ENCODE results near the gene TMX1. TPM values are rescaled to one million over a fixed set of nuclear protein-coding genes. Genes with fewer than 3 reads are reported as not detected.

Gene TMX1
- total and polyA plus RNA-seq, 10 of the 15 experiments (the other 5 are each of a cell fraction or from before 2014, with no cell fraction given) = 29.1 to 152 (median 52.0) TPM

- no peaks in the 10 kb centered on the region for H3K36me3 ChIP-seq (ENCODE audit: control insufficient read depth in 2 of 2, insufficient read depth in 2 of 2, low read length in 1 of 2)
- no peak for DNase-seq (ENCODE audit: low read depth, low spot score)
- H2AFZ ChIP-seq (ENCODE audit: control insufficient read depth, low read depth, low read length) = no peak overlapping the region
- no peak for ATAC-seq
- H3K4me2 ChIP-seq (ENCODE audit: control insufficient read depth, insufficient read depth) = no peak overlapping the region
- H3K27ac ChIP-seq (ENCODE audit: control insufficient read depth, insufficient read depth) = no peak overlapping the region
- BruUV-seq (replicated peaks) = no TSS peak
- ChIA-PET RAD21 (ENCODE audit: unreplicated experiment) (no interaction called here), POLR2A (interaction anchor here (0.7 to 1.2 kb wide), 3 partner anchors 32 to 957 kb away, joined by 3 to 4 read pairs (median 3); no protein-coding TSS in a partner anchor), CTCF (interaction anchor here (0.7 to 1.2 kb wide), 4 partner anchors 42 to 803 kb away, joined by 3 read pairs; no protein-coding TSS in a partner anchor), SMC1A (ENCODE audit: uncharacterized antibody, unreplicated experiment) (interaction anchor here (0.8 kb wide), 1 partner anchor 160 kb away, joined by 3 read pairs; no protein-coding TSS in a partner anchor)
- no peaks in the 10 kb centered on the region for H3K27me3 ChIP-seq (replicated peaks in 1 of 2; ENCODE audit: control insufficient read depth in 2 of 2, insufficient read depth in 2 of 2, low read length in 1 of 2)
- no peak for FAIRE-seq
- H3K4me3 ChIP-seq = no peak overlapping the region
- H3K9ac ChIP-seq (ENCODE audit: control insufficient read depth, insufficient read depth, low read length) = no peak overlapping the region
- no peaks in the 10 kb centered on the region for H3K4me1 ChIP-seq (ENCODE audit: control insufficient read depth, insufficient read depth, low read length)
- TF ChIP-seq FOXM1 (IDR thresholded peaks at IDR 0.05; ENCODE audit: low read depth, low read length) (no peak), CUX1 (IDR thresholded peaks at IDR 0.05; ENCODE audit: insufficient replicate concordance, low read depth, low read length) (no peak), RAD21 (IDR thresholded peaks at IDR 0.05; ENCODE audit: insufficient read depth, low read depth, low read length) (no peak), ZNF207 (IDR thresholded peaks at IDR 0.05; ENCODE audit: borderline replicate concordance) (no peak), IRF3 (IDR thresholded peaks at IDR 0.05) (no peak), SREBF2 (IDR thresholded peaks at IDR 0.05; ENCODE audit: low read length) (no peak), CBX3 (IDR thresholded peaks at IDR 0.05; ENCODE audit: borderline replicate concordance, low read depth) (no peak), ZBTB11 (CRISPR knock-in tag; IDR thresholded peaks at IDR 0.05) (no peak), CEBPB (IDR thresholded peaks at IDR 0.05; ENCODE audit: borderline replicate concordance in 1 of 2, low read depth in 2 of 2, low read length in 2 of 2) (no peak), BCL3 (IDR thresholded peaks at IDR 0.05; ENCODE audit: borderline replicate concordance, insufficient read depth, low read depth, low read length, poor library complexity, severe bottlenecking) (no peak)
- intact Hi-C loops (cut with micrococcal nuclease; ENCODE audit: unreplicated experiment) (no loop called here), in situ Hi-C loops (cut with MboI) (no loop called here)
- H3K79me2 ChIP-seq (ENCODE audit: control insufficient read depth, insufficient read depth, low read length) = no peaks in the 10 kb centered on the region
- 98% methylated on average over 4 of the region's 4 CpGs for WGBS (ENCODE audit: insufficient coverage, insufficient replicate concordance, low lambda C conversion rate, missing lambda C conversion rate)
- H4K20me1 ChIP-seq (ENCODE audit: control insufficient read depth, insufficient read depth) = no peaks in the 10 kb centered on the region
- no peaks in the 10 kb centered on the region for H3K9me3 ChIP-seq (replicated peaks; ENCODE audit: control insufficient read depth, insufficient read depth, low read length)
These were observed 37.8 kb downstream of the TMX1 start for GRCh38 chr14:51277753-51278415.
